ENCODE results near the gene GLB1L. TPM values are rescaled to one million over a fixed set of nuclear protein-coding genes. Genes with fewer than 3 reads are reported as not detected.
A peak's percentile ranks its signal among the peaks of the same experiment; 100 is the strongest.

The GLB1L gene
- total RNA-seq, 6 experiments from 2014 or later = 4.4 to 7.6 (median 5.5) TPM

- Mint-ChIP-seq H3K9me3 (no peaks in the 10 kb centered on the region), H3K36me3 (ENCODE audit: low read depth) (peaks cover 15% of the 10 kb centered on the region; the same call in 1 of the 2 replicates), H3K4me3 (peak overlapping the region; percentile 74), H3K4me1 (ENCODE audit: low read depth) (peaks cover 39% of the 10 kb centered on the region), H3K27ac (peak overlapping the region; percentile 11; the same call in 1 of the 2 replicates), H3K27me3 (ENCODE audit: insufficient read depth) (peaks cover 13% of the 10 kb centered on the region)
- peak; percentile 28 for DNase-seq
- no peak for TF ChIP-seq CTCF (IDR thresholded peaks at IDR 0.05)
These were observed 9.5 kb upstream of the GLB1L start for GRCh38 chr2:219254590-219255201.

GRCh38 chr2:219253753-219254589 lies 8.7 kb upstream of the GLB1L start, which contains the start of gene TUBA4A:
Gene TUBA4A (minus strand): TSS chr2:219253918. CDS start chr2:219253858, 60 bp downstream.
- peaks cover 15% of the 10 kb centered on the region; the same call in 1 of the 2 replicates for H3K36me3 Mint-ChIP-seq (ENCODE audit: low read depth)
- H3K4me3 Mint-ChIP-seq = peak within 1 kb of the TSS; percentile 91
- TF ChIP-seq CTCF (IDR thresholded peaks at IDR 0.05) = no peak
- peak within 1 kb of the TSS; percentile 83 for H3K27ac Mint-ChIP-seq
- H3K4me1 Mint-ChIP-seq (ENCODE audit: low read depth) = peaks cover 47% of the 10 kb centered on the region
- no peak for DNase-seq
- no peaks in the 10 kb centered on the region for H3K9me3 Mint-ChIP-seq
- peaks cover 10% of the 10 kb centered on the region for H3K27me3 Mint-ChIP-seq (ENCODE audit: insufficient read depth)

GRCh38 chr2:219252900-219253752 lies 7.9 kb upstream of the GLB1L start, which contains the start of gene TUBA4B:
Gene TUBA4B (plus strand): TSS chr2:219253243. CDS start chr2:219253408, 165 bp downstream.
- DNase-seq = peak; percentile 35
- peaks cover 15% of the 10 kb centered on the region; the same call in 1 of the 2 replicates for H3K36me3 Mint-ChIP-seq (ENCODE audit: low read depth)
- peaks cover 54% of the 10 kb centered on the region for H3K4me1 Mint-ChIP-seq (ENCODE audit: low read depth)
- H3K4me3 Mint-ChIP-seq = peak within 1 kb of the TSS; percentile 91
- no peak for TF ChIP-seq CTCF (IDR thresholded peaks at IDR 0.05)
- H3K27ac Mint-ChIP-seq = peak within 1 kb of the TSS; percentile 83
- peaks cover 10% of the 10 kb centered on the region for H3K27me3 Mint-ChIP-seq (ENCODE audit: insufficient read depth)
- H3K9me3 Mint-ChIP-seq = no peaks in the 10 kb centered on the region

- H3K36me3 Mint-ChIP-seq (ENCODE audit: low read depth) = peaks cover 15% of the 10 kb centered on the region; the same call in 1 of the 2 replicates
- peak overlapping the region; percentile 83 for H3K27ac Mint-ChIP-seq
- peaks cover 10% of the 10 kb centered on the region for H3K27me3 Mint-ChIP-seq (ENCODE audit: insufficient read depth)
- no peak for TF ChIP-seq CTCF (IDR thresholded peaks at IDR 0.05)
- H3K4me1 Mint-ChIP-seq (ENCODE audit: low read depth) = peaks cover 54% of the 10 kb centered on the region
- H3K4me3 Mint-ChIP-seq = peak overlapping the region; percentile 91
- DNase-seq = no peak
- H3K9me3 Mint-ChIP-seq = no peaks in the 10 kb centered on the region
These were observed 7.3 kb upstream of the GLB1L start for GRCh38 chr2:219252570-219252899.

GRCh38 chr2:219252084-219252483 lies 6.8 kb upstream of the GLB1L start:
- peaks cover 10% of the 10 kb centered on the region for H3K27me3 Mint-ChIP-seq (ENCODE audit: insufficient read depth)
- peak overlapping the region; percentile 83 for H3K27ac Mint-ChIP-seq
- H3K4me3 Mint-ChIP-seq = peak overlapping the region; percentile 91
- DNase-seq = no peak
- H3K36me3 Mint-ChIP-seq (ENCODE audit: low read depth) = peaks cover 15% of the 10 kb centered on the region; the same call in 1 of the 2 replicates
- no peaks in the 10 kb centered on the region for H3K9me3 Mint-ChIP-seq
- no peak for TF ChIP-seq CTCF (IDR thresholded peaks at IDR 0.05)
- H3K4me1 Mint-ChIP-seq (ENCODE audit: low read depth) = peaks cover 54% of the 10 kb centered on the region

All from HFFc6 (cell line).